Lower leg skin (tissue), 4 donors: ENCODE results near the gene VSTM2B. TPM values are rescaled to one million over a fixed set of nuclear protein-coding genes. Genes with fewer than 3 reads are reported as not detected.
"Not testable (repeated sequence)": the region's sequence is repeated elsewhere in the genome, so short reads cannot be mapped to it uniquely, and the experiment has no call there.

Experiments used
- DNase-seq, 2 donors: peaks; one replicate each; pipeline ENCODE4 v3.0.0-alpha.2; 2019; ENCODE audit warnings: low spot score in 2 of 2
- H3K4me3 ChIP-seq: fragments of 200-600 bp; sonication (generic); 2 replicates; pipeline ENCODE4 v1.5.1; 2017; ENCODE audit warnings: mild to moderate bottlenecking, low read depth; ENCODE audit not compliant: poor library complexity, severe bottlenecking
- CTCF ChIP-seq, 3 donors: fragments of 450-650 bp; IDR thresholded peaks; one replicate each; pipeline ENCODE4 v1.5.1; 2016; ENCODE audit warnings: antibody characterized with exemption in 3 of 3, mild to moderate bottlenecking in 3 of 3, moderate library complexity in 2 of 3
- POLR2A ChIP-seq, 2 donors: fragments of 450-650 bp; IDR thresholded peaks; one replicate each; pipeline ENCODE4 v1.6.1; 2016 to 2017; ENCODE audit warnings: antibody characterized with exemption in 2 of 2, mild to moderate bottlenecking in 1 of 2, moderate library complexity in 1 of 2
- WGBS, 2 donors: methylation state at CpG; one replicate each; pipeline ENCODE4 v1.1.5; 2018; 5-methylcytosine and 5-hydroxymethylcytosine counted together
- intact Hi-C: fragments of 100-400 bp; cut with DNase I; formaldehyde crosslinking; loops from one replicate; pipeline ENCODE4 v1.15.0; 2023; ENCODE audit warnings: low total_unique reads
- total RNA-seq, 4 donors: library from RNA; depleted of rRNA; stranded (reverse); fragments of >200 nt; gene quantifications; one replicate each; pipeline ENCODE4 v1.1.0, GENCODE V29; 2016

The VSTM2B gene
- total RNA-seq, 4 donors from 2014 or later, result not detected

GRCh38 chr19:29485293-29485692 is 40.5 kb upstream of the VSTM2B start:
- WGBS, 2 donors, result 77 to 86% methylated on average over 7 of the region's 7 CpGs
- intact Hi-C loops, result no loop called here
- no peak for TF ChIP-seq POLR2A (IDR thresholded peaks at IDR 0.05)
- no peak for TF ChIP-seq CTCF (IDR thresholded peaks at IDR 0.05)
- peak; percentile 4 to 66 for DNase-seq
- no peak overlapping the region for H3K4me3 ChIP-seq

GRCh38 chr19:29486961-29487360 is 38.8 kb upstream of the VSTM2B start:
- 90 to 96% methylated on average over 9 of the region's 9 CpGs for WGBS, 2 donors
- intact Hi-C loops, H3K4me3 ChIP-seq: not testable (repeated sequence)
- DNase-seq, result peak in 1 of 2 donors; percentile 70

GRCh38 chr19:29487432-29487831 is 38.4 kb upstream of the VSTM2B start:
- DNase-seq, result peak in 1 of 2 donors; percentile 50
- TF ChIP-seq CTCF (IDR thresholded peaks at IDR 0.05), result no peak
- TF ChIP-seq POLR2A (IDR thresholded peaks at IDR 0.05), result no peak
- no peak overlapping the region for H3K4me3 ChIP-seq
- 71 to 74% methylated on average over 7 of the region's 7 CpGs for WGBS, 2 donors
- intact Hi-C loops, result no loop called here

- DNase-seq, result peak in 1 of 2 donors; percentile 52
- intact Hi-C loops, result no loop called here
- WGBS, 2 donors, result 62 to 72% methylated on average over 5 of the region's 5 CpGs
- H3K4me3 ChIP-seq, result peak overlapping the region; percentile 4
- no peak for TF ChIP-seq CTCF (IDR thresholded peaks at IDR 0.05)
- no peak for TF ChIP-seq POLR2A (IDR thresholded peaks at IDR 0.05)
Observed at GRCh38 chr19:29488316-29488715, 37.5 kb upstream of the VSTM2B start.

- intact Hi-C loops, result no loop called here
- TF ChIP-seq POLR2A (IDR thresholded peaks at IDR 0.05) (no peak), CTCF (IDR thresholded peaks at IDR 0.05) (no peak)
- H3K4me3 ChIP-seq, result no peak overlapping the region
- no peak for DNase-seq
- 56 to 60% methylated on average over 16 of the region's 16 CpGs for WGBS, 2 donors
Observed at GRCh38 chr19:29489172-29489951, 36.4 kb upstream of the VSTM2B start.

- TF ChIP-seq POLR2A (IDR thresholded peaks at IDR 0.05) (no peak), CTCF (IDR thresholded peaks at IDR 0.05) (no peak)
- WGBS, 2 donors, result 62 to 85% methylated on average over 3 of the region's 3 CpGs
- H3K4me3 ChIP-seq, result no peak overlapping the region
- no peak for DNase-seq
- intact Hi-C loops, result no loop called here
Observed at GRCh38 chr19:29491491-29491890, 34.3 kb upstream of the VSTM2B start.
